Activated naive CD8-positive, alpha-beta T cell treated with anti-CD3 and anti-CD28 coated beads, Interleukin-2, amount 50 U/mL, for 24 hours (primary cell): Measurements from ENCODE around the gene CCT4.
"Not testable (repeated sequence)": the region's sequence is repeated elsewhere in the genome, so short reads cannot be mapped to it uniquely, and the experiment has no call there.

Experiments
- ATAC-seq: fragments of 150-1000 bp; cut with Tn5 transposase; one replicate; pipeline ENCODE4 v1.10.0; 2021
- DNase-seq: peaks from one replicate; pipeline ENCODE4 v3.0.0; 2021
- H3K27ac Mint-ChIP-seq: one replicate; pipeline ENCODE4 v1.8.0; 2021; ENCODE audit warnings: mild to moderate bottlenecking, mixed read lengths
- H3K27me3 Mint-ChIP-seq: one replicate; pipeline ENCODE4 v1.8.0; 2021; ENCODE audit warnings: mixed read lengths
- H3K36me3 Mint-ChIP-seq: one replicate; pipeline ENCODE4 v1.8.0; 2021; ENCODE audit warnings: low read depth, mixed read lengths
- H3K4me1 Mint-ChIP-seq: one replicate; pipeline ENCODE4 v1.8.0; 2021; ENCODE audit warnings: mixed read lengths
- H3K4me3 Mint-ChIP-seq: one replicate; pipeline ENCODE4 v1.8.0; 2021; ENCODE audit warnings: mild to moderate bottlenecking, moderate library complexity, mixed read lengths
- H3K9me3 Mint-ChIP-seq: one replicate; pipeline ENCODE4 v1.8.0; 2021; ENCODE audit warnings: mixed read lengths

CCT4 gene

DNA sequence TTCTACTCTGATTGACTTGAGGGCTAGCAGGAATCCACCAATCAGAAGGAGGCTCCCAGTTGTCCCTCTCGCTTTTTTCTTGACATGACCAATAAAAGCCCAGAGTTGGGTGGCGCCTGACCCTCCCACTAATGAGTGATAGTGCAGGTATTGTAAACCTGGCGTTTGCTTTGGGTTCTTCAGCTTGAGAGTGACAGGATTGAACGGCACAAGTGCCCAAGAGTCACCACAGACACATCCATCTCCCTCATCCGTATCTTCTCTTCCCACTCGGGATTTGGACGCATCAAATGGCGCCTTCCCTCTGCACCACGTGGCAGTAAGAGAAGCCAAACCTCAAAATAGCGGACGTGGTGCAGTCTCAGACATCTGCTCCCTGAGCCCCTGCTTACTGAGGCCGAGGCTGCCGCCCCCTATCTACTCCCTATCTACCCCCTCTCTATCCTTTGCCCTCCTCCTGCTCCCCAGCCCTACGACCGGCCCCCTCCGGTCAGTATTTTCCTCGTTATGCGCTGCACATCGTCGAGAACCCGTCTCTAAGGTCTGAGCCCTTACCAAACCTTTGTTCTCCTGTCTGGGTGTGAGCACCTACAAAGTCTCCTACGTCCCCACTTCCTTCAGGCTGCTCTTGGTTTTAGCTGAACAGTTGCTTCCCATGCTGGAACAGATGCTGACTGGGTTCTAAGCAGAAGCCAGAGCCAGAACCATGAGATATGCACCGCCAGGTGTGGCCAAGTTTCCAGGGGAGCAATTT lies 33.7 kb downstream of the CCT4 start:
- peaks cover 29% of the 10 kb centered on the region for H3K4me1 Mint-ChIP-seq
- peak overlapping the region; percentile 86 for H3K27ac Mint-ChIP-seq
- no peaks in the 10 kb centered on the region for H3K9me3 Mint-ChIP-seq
- DNase-seq (peak; percentile 83), ATAC-seq (peak; percentile 93)
- H3K27me3 Mint-ChIP-seq = no peaks in the 10 kb centered on the region
- H3K4me3 Mint-ChIP-seq = peak overlapping the region; percentile 92
- H3K36me3 Mint-ChIP-seq = no peaks in the 10 kb centered on the region

DNA sequence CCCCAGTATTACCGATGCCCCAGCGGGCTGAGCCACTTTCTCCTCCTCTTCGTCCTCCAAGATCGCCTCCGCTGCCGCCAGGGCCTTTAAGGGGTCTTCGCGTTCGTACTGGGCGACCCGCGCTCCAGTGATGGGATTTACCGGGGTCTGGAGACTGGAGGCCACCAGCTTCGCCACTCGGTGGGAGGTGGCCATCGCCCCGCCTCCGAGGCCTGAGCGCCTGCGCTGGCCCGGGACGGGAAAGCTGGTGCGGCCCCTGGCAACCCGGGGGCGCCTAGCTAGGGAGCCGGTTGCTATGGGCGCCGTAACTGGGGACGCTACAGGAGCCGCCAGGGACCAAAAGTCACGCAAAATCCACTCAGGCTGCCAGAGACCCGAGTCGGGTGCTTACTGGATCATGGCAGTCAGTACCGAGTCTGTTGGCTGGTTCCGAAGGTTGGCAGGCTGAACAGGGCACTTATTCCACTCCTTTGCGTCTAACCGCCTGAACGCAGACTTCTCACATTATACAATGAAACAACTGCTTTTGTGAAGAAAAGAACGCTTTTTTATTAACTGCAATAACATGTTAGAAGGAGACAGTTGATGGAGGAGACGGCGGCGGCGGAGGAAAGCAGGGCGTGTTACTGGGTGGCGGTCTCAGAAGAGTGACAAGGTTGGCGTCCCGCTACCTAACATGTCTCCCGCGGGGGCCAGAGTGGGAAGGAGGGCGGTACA lies 34.5 kb downstream of the CCT4 start, which contains the start of gene FAM161A:
FAM161A (minus strand) TSS at position 214 of the 717 bp plus-strand sequence; CDS start at position 195, 19 bp downstream.
- Mint-ChIP-seq H3K36me3 (no peaks in the 10 kb centered on the region), H3K27ac (peak within 1 kb of the TSS; percentile 86), H3K4me1 (peaks cover 29% of the 10 kb centered on the region), H3K4me3 (peak within 1 kb of the TSS; percentile 92), H3K27me3 (no peaks in the 10 kb centered on the region), H3K9me3 (no peaks in the 10 kb centered on the region)
- ATAC-seq = peak; percentile 81
- peak; percentile 86 for DNase-seq

DNA sequence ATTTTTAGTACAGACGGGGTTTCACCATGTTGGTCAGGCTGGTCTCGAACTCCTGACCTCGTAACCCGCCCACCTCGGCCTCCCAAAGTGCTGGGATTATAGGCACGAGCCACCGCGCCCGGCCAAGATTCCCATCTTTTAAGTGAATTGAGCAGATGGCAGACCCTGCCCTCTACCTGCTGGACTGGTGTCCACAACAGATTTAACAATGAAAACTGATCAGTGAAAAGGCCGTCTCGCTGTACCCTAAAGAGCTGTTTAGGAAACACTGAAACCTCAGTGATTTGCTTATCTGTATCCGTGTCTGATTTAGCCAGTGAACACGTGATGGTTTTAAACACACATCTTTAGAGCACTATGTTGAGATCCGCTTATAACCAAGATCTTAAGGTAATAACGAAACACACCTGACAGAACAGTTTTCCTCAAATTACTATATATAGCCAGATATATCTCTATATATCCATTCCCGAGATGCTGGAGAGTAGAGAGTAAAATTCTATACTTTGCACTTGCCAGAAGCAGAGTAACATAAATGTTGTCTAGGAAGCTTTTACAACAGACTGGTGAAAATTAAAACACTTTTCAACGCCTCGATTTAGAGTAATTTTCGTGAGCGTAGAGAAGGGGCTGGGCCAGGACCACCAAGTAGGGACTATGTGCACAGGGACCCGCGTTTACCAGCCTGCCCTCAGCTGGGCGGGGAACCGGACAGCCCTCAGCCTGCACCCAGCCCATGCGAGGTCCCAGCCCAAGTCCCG lies 35.2 kb downstream of the CCT4 start:
- ATAC-seq = peak; percentile 60
- Mint-ChIP-seq H3K4me3 (peak overlapping the region; percentile 92), H3K27ac (peak overlapping the region; percentile 86), H3K27me3 (no peaks in the 10 kb centered on the region), H3K9me3 (no peaks in the 10 kb centered on the region), H3K36me3 (no peaks in the 10 kb centered on the region), H3K4me1 (peaks cover 29% of the 10 kb centered on the region)
- DNase-seq = no peak

DNA sequence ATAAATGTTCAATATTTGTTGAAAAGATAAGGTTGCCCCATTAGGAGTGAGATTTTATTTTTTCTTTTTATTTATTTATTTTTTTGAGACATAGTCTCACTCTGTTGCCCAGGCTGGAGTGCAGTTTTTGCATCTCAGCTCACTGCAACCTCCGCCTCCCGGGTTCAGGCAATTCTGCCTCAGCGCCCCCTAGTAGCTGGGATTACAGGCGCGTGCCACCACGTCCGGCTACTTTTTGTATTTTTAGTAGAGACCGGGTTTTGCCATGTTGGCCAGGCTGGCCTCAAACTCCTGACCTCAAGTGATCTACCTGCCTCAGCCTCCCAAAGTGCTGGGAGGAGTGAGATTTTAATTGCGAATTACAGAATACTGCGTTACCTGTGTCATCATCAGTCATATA lies 37.2 kb downstream of the CCT4 start:
- DNase-seq, H3K9me3 Mint-ChIP-seq, H3K27ac Mint-ChIP-seq, H3K27me3 Mint-ChIP-seq, H3K4me3 Mint-ChIP-seq, H3K36me3 Mint-ChIP-seq, ATAC-seq: not testable (repeated sequence)
- H3K4me1 Mint-ChIP-seq = peaks cover 25% of the 10 kb centered on the region

DNA sequence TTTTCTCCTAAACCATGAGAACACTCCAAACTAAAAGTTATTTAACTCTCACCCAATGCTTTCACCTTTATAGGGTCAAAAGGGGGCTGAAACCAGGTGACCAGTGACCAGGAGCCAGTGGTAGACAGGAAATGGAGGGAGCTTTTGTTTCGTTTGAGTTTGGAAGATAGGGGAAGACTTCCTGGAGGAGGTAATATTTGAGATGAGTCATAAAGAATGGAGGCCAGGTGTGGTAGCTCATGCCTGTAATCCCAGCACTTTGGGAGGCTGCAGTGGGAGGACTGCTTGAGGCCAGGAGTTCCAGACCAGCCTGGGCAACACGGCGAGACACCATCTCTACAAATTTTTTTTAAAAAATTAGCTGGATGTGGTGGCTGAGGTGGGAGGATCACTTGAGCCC lies 43.1 kb downstream of the CCT4 start:
- no peak for ATAC-seq
- no peak overlapping the region for H3K4me3 Mint-ChIP-seq
- no peaks in the 10 kb centered on the region for H3K27me3 Mint-ChIP-seq
- no peaks in the 10 kb centered on the region for H3K9me3 Mint-ChIP-seq
- no peaks in the 10 kb centered on the region for H3K4me1 Mint-ChIP-seq
- H3K36me3 Mint-ChIP-seq = no peaks in the 10 kb centered on the region
- no peak overlapping the region for H3K27ac Mint-ChIP-seq
- no peak for DNase-seq

DNA sequence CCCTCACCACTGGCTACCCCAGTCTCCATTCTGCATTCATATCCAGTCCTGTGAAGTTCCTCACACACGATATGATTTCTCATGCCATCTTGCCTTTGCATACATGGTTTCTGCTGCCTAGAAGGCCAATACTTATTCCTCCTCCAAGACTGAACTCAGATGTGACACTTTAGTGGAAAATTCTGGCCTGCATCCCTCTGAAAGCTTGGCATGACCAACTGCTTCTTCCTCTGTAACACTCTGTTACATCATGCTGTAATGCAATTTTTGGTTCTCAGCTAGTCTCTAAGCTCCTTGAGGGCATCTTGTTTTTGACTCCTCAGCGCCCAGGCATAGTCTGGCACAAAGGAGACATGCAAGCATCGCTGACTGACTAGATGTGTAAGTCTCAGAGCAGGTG lies 47.2 kb downstream of the CCT4 start:
- Mint-ChIP-seq H3K4me3 (no peak overlapping the region), H3K27me3 (no peaks in the 10 kb centered on the region), H3K9me3 (no peaks in the 10 kb centered on the region), H3K4me1 (no peaks in the 10 kb centered on the region), H3K36me3 (peaks cover 4% of the 10 kb centered on the region), H3K27ac (no peak overlapping the region)
- ATAC-seq = no peak
- no peak for DNase-seq

DNA sequence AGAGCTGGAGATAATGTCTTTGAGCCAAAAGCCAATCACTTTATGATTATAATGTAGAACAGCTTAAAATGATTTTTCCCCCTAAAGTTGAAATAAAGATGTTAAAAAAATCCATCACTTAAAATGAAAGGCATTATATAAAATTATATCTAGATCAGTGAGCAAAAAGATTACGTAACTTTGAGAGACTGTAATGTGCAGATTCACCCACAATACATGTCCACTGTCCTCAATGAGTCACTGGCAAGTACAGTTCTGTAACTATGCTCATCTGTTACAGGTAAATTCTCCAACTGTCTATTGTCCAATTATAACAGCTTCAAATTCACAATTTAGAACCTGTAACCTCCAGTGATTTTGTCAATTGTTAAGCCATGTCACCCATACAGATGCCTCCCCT lies 53.6 kb downstream of the CCT4 start:
- Mint-ChIP-seq H3K9me3 (no peaks in the 10 kb centered on the region), H3K4me1 (no peaks in the 10 kb centered on the region)

DNA sequence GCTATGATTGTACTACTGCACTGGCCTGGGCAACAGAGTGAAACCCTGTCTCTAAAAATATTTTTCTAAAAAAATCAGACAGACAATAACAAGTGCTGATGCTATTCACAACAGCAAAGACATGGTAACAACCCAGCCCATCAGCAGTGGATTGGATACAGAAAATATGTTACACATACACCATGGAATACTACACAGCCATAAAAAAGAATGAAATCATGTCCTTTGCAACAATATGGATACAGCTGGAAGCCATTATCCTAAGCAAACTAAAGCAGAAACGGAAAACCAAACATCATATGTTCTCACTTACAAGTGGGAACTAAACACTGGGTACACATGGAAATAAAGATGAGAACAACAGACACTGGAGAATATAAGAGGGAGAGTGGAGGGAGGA lies 54.5 kb downstream of the CCT4 start:
- Mint-ChIP-seq H3K36me3 (peaks cover 3% of the 10 kb centered on the region), H3K4me3 (no peak overlapping the region), H3K4me1 (no peaks in the 10 kb centered on the region), H3K27ac (no peak overlapping the region), H3K27me3 (no peaks in the 10 kb centered on the region), H3K9me3 (no peaks in the 10 kb centered on the region)
- DNase-seq = no peak
- ATAC-seq = no peak

More for the DNA sequence above, 53.6 kb downstream of the CCT4 start:
- DNase-seq (no peak), ATAC-seq (no peak)
- no peaks in the 10 kb centered on the region for H3K27me3 Mint-ChIP-seq
- peaks cover 3% of the 10 kb centered on the region for H3K36me3 Mint-ChIP-seq
- no peak overlapping the region for H3K27ac Mint-ChIP-seq
- H3K4me3 Mint-ChIP-seq = no peak overlapping the region

DNA sequence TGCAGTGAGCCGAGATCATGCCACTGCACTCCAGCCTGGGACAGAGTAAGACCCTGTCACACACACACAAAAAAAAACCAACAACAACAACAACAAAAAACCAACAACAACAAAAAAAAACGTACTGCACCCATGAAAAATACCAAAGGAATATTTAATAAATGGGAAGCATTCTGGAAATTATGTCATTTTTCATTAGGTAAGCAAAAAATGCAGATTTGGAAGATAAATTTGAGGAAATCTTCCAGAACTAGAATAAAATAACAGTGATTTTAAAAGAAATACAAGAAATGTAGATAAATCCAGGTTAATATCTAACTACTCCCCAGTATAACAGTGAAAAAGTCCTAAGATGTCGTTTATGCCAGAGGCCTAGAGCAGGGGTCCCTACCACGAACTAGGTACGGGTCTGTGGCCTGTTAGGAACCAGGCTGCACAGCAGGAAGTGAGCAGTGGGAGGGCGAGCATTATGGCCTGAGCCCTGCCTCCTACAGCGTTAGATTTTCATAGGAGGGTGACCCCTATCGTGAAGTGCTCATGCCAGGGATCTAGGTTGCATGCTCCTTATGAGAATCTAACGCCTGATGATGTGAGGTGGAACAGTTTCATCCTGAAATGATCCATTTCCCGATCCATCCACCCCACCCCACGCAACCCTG lies 56.1 kb downstream of the CCT4 start:
- Mint-ChIP-seq H3K27ac (no peak overlapping the region), H3K9me3 (no peaks in the 10 kb centered on the region), H3K4me1 (no peaks in the 10 kb centered on the region), H3K27me3 (no peaks in the 10 kb centered on the region), H3K4me3 (no peak overlapping the region), H3K36me3 (peaks cover 3% of the 10 kb centered on the region)
- ATAC-seq (no peak), DNase-seq (no peak)

DNA sequence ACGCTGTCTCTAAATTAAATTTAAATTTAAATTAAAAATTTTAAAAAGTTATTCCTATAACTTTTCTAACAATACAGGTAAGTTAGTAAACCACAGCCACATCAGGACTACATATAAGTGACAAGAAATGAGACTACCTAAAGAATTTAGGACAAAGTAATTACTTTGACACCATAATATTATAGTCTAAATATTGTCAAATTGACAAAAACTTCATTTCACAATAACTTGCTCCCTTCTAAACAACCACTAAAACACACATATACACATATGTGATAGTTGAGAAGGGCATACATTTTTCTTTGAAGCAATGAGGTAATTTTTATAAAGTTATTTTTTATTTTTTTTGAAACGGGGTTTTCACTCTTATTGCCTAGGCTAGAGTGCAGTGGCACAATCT lies 66.2 kb downstream of the CCT4 start:
- no peaks in the 10 kb centered on the region for H3K9me3 Mint-ChIP-seq
- H3K36me3 Mint-ChIP-seq = no peaks in the 10 kb centered on the region
- H3K27ac Mint-ChIP-seq = no peak overlapping the region
- H3K27me3 Mint-ChIP-seq = no peaks in the 10 kb centered on the region
- no peaks in the 10 kb centered on the region for H3K4me1 Mint-ChIP-seq
- DNase-seq (no peak), ATAC-seq (no peak)
- H3K4me3 Mint-ChIP-seq = no peak overlapping the region
